DMS114 treated with DMSO at 0.1 percent for 48 hours (cell line): ENCODE results near the gene CLEC19A.

Experiments
- DNase-seq: peaks from one replicate; lab custom pipeline; 2025; ENCODE audit not compliant: unreplicated experiment; lab: John Stamatoyannopoulos, UW

The CLEC19A gene

DNA sequence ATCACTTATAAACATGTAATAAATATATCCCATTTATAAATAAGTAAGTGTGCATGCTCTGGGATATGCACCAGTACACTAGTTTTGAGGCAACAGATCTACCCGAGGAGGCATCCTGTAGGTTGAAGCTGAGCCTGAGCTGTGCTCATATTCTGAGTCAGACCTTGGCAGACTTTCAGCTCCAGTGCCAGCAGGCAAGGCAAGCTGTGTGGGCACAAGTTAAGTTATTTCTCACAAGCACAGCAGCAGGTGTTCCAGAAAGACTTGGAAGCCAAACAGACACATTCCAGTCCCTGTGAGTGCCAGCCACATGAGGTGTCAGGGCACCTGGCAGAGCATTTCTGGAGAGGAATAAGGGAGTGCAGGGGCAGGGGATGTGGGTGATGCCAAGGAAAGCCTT is 1.3 kb upstream of the CLEC19A start:
- no peak for DNase-seq

DNA sequence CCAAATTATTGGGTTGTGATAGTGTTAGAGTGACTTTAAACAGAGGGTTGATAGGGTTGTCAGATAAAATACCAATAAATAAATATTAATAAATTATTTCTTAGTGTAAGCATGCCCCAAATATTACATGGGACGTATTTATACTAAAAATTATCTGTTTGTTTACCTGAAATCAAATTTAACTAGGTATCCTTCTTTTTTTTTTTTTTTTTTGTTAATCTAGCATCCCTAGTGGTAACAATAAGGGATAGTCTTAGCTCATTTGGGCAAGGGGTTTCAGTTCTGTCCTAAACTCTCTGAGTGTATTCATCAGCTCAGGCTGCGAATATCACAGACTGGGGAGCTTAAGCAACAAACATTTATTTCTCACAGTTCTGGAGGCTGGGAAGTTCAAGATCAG is 1.3 kb downstream of the CLEC19A start:
- no peak for DNase-seq

- no peak for DNase-seq
Observed at GRCh38 chr16:19287241-19287640, 1.7 kb downstream of the CLEC19A start.

DNA sequence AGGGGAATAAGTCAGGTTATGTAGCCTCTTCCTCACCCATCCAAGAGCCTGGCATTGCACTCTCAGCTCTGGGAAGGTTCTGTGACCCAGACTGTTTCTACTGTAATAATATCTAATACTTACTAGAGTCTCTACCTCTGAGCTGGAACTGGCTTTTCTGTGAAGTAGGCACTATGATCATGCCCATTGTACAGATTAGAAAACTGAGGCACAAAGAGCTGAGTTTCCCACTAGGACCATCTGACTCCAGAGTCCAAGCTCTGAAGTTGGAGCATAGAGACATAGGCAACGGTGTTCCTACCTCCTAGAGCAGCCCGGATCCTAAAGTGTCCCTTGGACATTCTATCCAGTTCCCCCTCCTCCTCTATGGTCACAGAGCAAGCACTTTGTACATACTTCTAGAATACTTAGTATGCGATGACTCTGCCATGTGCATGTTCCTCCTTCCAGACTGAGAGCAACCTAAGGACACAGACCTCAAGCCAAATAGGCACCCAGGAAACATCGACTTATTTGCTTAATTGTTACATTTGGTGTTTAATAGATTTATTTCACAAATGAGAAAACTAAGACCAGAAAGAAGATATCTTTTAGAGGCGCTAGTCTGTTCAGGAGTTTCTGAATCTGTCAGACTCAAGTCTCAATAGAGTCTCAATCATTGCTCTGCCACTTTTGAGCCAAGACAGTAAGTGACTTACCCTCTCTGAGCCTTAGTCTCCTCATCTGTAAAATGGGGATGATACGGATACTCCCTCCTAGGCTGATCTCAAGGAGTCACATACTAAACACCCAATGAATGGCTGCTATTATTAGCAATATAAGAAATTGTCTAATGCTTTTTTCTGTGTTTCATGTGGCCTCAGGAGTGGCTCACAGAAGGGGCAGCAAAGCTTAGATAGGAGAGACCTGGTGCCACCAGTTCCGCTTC is 3.6 kb downstream of the CLEC19A start:
- DNase-seq, result no peak

GRCh38 chr16:19289811-19290485 is 4.4 kb downstream of the CLEC19A start:
- DNase-seq, result no peak

GRCh38 chr16:19290860-19291259 is 5.3 kb downstream of the CLEC19A start:
- DNase-seq, result no peak

DNA sequence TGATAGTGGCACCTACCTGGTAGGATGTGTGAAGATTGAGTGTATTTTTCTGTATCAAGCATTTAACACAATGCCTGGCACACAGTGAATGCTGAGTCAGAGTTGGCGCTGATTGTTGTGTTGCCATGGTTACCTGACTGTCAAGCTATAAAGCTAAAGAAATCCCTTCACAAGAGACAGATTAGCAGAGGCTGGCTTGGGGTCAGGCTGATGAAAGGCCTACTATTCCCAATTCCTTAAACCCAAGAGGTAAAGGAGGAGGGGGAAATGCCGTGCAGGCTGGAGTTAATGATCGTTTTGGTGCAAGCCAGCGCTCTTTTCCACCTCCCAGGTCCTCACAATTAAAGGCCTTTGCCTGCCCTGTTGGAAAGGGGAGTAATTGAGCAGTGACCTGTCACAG is 5.9 kb downstream of the CLEC19A start:
- DNase-seq, result no peak

DNA sequence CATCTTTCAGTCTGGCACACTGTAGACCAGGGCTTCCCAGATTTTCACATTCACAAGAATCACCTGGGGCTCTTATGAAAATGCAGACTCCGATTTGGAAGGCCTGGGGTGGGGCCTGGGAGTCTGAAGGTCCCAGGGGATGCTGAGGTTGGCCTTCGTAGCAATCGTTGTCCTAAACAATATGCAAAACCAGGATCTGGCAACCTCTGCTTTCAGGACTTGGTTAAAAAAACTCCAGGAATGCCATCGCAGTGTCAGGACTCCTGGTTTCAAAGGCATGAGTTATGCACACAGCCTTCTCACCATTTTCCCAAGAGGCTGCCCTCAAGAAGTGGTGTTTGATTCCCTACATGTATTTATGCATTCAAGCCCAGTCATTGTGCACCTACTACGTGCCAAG is 6.7 kb downstream of the CLEC19A start:
- no peak for DNase-seq

DNA sequence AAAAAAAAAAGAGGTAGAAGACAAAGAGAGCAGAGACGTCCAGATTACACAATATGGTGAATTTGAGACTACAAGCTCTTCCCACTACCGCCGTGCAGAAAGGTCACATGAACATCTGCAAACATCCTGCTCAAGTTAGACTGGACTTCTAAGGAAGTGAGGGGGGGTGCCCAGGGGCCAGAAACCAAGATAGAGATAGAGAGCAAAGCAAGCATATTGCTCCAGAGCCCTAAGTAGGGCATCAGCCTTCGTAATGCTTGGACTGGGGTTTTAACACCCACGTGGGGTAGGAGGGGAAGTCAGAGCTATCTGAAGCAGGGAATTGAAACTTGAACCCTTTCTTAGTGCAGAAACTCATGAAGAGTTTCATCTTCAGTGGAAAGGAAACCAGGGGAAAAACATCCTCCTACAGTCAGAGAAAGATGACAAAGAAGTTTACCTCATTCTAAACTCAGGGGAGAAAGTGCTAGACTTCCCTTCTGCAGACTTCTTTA is 8.7 kb downstream of the CLEC19A start:
- DNase-seq, result no peak

GRCh38 chr16:19295393-19295792 is 9.9 kb downstream of the CLEC19A start:
- no peak for DNase-seq

GRCh38 chr16:19297454-19297853 is 11.9 kb downstream of the CLEC19A start:
- DNase-seq, result no peak

DNA sequence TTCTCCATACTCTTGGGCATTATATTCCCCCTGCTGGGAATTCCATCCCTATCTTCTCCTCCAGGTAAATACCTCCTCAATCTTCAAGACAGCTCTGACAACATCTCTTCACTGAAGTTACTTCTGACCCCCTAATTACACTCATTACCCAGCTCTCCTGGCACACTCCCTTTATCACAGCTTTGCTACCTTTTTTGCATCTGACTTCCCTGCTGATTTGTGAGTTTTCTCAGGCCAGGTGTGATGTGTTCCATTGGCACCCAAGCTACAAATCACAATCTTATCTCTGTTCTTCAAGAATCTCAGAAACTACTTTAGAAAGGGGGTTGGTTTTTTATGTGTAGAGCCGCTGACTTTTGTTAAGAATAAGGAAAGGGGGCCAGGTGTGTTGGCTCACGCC is 14.0 kb downstream of the CLEC19A start:
- DNase-seq, result no peak

DNA sequence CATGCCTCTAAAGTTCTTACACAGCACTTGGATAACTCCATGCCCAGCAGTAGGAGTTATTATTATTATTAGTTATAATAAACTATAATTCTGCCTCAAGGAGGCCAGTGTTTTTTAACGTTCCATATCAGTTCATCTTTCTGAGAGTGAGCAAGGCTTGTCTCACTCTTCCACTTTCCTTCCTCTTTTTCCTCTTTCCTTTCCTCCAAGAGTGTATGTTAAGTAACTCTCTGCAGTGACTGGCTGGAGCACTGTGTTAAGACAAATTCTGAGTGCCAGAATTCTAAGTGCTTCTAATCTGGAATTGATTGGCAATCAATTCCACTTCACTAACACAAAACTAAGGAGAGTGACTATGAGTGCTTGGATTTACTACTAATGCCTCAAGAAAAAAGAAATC is 16.4 kb downstream of the CLEC19A start:
- no peak for DNase-seq

GRCh38 chr16:19304750-19305149 is 19.2 kb downstream of the CLEC19A start:
- no peak for DNase-seq

- no peak for DNase-seq
Observed at GRCh38 chr16:19305443-19305842, 19.9 kb downstream of the CLEC19A start.

GRCh38 chr16:19307587-19308241 is 22.2 kb downstream of the CLEC19A start:
- DNase-seq, result no peak

- no peak for DNase-seq
Observed at GRCh38 chr16:19308392-19308791, 22.9 kb downstream of the CLEC19A start.

- DNase-seq, result no peak
Observed at GRCh38 chr16:19309178-19309577, 23.6 kb downstream of the CLEC19A start.

DNA sequence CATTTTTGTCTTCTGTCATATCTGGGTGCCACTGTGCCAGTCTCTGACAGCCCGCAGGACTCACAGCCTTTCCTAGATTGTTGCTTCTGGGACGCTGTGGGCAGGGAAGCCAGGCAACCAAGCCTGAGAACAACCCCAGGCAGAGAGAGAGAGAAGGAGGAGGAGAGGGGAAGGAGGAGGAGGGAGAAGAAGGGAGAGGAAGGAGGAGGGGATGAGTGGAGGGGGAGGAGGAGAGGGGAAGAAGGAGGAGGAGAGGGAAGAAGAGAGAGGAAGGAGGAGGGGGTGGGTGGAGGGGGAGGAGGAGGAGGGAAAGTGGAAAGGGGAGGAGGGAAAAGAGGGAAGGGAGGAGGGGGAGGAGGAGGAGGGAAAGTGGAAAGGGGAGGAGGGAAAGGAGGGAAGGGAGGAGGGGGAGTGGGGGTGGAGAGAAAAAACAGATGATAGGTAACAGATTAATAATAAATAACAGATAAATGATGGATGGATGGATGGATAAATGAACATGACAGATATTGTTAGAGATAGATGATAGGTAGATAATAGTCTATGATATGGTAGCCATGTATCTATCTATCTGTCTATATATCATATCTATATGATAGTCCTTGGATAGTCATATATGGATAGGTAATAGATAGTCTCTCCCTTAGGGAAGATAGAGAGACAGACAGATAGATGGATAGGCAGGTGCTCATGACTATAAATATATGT is 29.3 kb downstream of the CLEC19A start:
- DNase-seq, result no peak

DNA sequence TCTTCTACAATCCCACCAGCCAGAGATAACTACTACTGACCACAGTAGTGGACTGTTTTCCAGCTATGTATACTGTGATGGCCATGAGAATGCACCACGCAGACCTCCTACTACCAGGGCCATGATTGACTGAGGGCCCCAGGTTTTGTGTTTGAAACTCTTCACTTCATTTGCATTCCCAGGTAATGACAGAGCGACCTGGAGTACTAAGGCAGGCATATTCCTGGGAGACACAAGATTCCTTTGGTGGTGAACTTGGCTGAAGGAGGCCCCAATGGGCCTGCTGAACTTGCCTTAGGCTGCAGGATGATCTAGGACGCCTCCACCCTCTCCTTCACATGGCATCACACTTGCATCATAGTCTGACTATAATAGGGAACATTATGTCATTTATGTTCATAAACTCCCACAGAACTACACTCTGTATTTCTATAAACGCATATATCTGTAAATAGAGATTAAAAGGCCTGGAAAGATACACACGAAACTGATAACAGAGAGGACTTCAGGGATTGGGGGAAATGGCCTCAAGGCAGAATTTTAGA is 30.4 kb downstream of the CLEC19A start:
- no peak for DNase-seq

DNA sequence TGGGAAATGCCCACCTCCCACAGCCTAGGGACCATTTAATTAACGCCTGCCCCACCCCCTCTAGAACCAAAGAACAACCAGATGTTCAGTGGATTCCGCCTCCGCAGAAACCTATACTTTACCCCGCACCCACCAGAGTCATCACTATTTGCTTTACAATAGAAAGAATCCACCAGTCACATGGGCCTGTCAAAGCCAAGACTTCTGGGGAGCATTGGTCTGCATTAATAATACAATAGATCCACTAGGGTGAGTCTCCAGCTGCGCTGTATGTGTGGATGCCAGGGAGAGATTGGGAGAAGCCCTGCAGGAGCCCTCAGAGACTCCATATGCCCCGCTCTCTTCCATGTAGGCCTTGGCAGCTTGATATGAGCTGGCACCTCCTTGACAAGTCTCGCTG is 31.3 kb downstream of the CLEC19A start:
- DNase-seq, result no peak
